ENCODE measurements around the gene TSPAN31. TPM values are rescaled to one million over a fixed set of nuclear protein-coding genes. Genes with fewer than 3 reads are reported as not detected.

Gene TSPAN31
- total RNA-seq, 1 donor from 2014 or later: 109 TPM

GRCh38 chr12:57783466-57783801, 38.6 kb downstream of the TSPAN31 start:
- no peak for FAIRE-seq
- H3K4me3 ChIP-seq (ENCODE audit: low read depth, low read length): peak overlapping the region; percentile 73
- TF ChIP-seq, protein P1, sequence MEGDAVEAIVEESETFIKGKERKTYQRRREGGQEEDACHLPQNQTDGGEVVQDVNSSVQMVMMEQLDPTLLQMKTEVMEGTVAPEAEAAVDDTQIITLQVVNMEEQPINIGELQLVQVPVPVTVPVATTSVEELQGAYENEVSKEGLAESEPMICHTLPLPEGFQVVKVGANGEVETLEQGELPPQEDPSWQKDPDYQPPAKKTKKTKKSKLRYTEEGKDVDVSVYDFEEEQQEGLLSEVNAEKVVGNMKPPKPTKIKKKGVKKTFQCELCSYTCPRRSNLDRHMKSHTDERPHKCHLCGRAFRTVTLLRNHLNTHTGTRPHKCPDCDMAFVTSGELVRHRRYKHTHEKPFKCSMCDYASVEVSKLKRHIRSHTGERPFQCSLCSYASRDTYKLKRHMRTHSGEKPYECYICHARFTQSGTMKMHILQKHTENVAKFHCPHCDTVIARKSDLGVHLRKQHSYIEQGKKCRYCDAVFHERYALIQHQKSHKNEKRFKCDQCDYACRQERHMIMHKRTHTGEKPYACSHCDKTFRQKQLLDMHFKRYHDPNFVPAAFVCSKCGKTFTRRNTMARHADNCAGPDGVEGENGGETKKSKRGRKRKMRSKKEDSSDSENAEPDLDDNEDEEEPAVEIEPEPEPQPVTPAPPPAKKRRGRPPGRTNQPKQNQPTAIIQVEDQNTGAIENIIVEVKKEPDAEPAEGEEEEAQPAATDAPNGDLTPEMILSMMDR (IDR thresholded peaks at IDR 0.05; ENCODE audit: insufficient read depth, low read length, severe bottlenecking): no peak

DNA sequence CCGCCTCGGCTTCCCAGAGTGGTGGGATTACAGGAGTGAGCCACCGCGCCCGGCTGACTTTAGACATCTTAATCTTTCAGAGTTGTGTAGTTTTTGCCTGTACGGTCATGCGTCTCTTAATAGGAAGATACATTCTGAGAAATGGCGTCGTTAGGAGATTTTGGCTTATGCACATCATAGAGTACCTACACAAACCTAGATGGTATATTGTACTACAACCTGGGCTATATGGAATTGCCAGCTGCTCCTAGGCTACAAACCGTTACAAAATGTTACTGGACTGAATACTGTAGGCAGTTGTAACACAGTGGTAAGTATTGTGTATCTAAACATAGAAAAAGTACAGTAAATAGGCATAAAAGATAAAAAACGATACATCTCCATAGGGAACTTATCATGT, 39.0 kb downstream of the TSPAN31 start:
- no peak for FAIRE-seq
- no peaks in the 10 kb centered on the region for H3K27me3 ChIP-seq (ENCODE audit: control insufficient read depth, insufficient read depth, low read length)
- H3K4me3 ChIP-seq (ENCODE audit: low read depth, low read length): no peak overlapping the region
- TF ChIP-seq, protein P1 (IDR thresholded peaks at IDR 0.05; ENCODE audit: insufficient read depth, low read length, severe bottlenecking): no peak
- H3K36me3 ChIP-seq (ENCODE audit: control insufficient read depth, insufficient read depth, low read length): peaks cover 11% of the 10 kb centered on the region
- DNase-seq (ENCODE audit: low read depth): no peak

More at GRCh38 chr12:57783466-57783801, 38.6 kb downstream of the TSPAN31 start:
- peaks cover 11% of the 10 kb centered on the region for H3K36me3 ChIP-seq (ENCODE audit: control insufficient read depth, insufficient read depth, low read length)
- DNase-seq (ENCODE audit: low read depth): no peak
- no peaks in the 10 kb centered on the region for H3K27me3 ChIP-seq (ENCODE audit: control insufficient read depth, insufficient read depth, low read length)

GRCh38 chr12:57793920-57794319, 49.1 kb downstream of the TSPAN31 start:
- no peak for FAIRE-seq
- peak; percentile 96 for DNase-seq (ENCODE audit: low read depth)
- peaks cover 7% of the 10 kb centered on the region for H3K36me3 ChIP-seq (ENCODE audit: control insufficient read depth, insufficient read depth, low read length)
- no peak overlapping the region for H3K4me3 ChIP-seq (ENCODE audit: low read depth, low read length)
- H3K27me3 ChIP-seq (ENCODE audit: control insufficient read depth, insufficient read depth, low read length): no peaks in the 10 kb centered on the region
- TF ChIP-seq, protein P1 (IDR thresholded peaks at IDR 0.05; ENCODE audit: insufficient read depth, low read length, severe bottlenecking): no peak

DNA sequence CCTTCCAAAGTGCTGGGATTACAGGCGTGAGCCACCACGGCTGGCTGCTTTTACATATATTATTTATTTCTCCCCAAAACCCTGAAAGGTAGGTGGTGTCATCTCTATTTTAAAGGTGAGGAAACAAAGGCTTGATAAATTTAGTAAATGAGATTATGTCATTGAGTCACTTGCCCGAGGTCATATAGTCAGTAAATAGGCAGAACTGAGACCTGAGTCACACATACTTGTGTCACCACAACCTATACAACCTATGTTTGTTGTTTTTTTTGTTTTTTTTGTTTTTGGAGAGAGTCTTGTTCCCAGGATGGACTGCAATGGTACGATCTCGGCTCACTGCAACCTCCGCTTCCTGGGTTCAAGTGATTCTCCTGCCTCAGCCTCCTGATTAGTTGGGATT, 50.5 kb downstream of the TSPAN31 start:
- TF ChIP-seq, protein P1 (IDR thresholded peaks at IDR 0.05; ENCODE audit: insufficient read depth, low read length, severe bottlenecking): no peak
- FAIRE-seq (no peak), DNase-seq (ENCODE audit: low read depth) (peak; percentile 95)
- peaks cover 7% of the 10 kb centered on the region for H3K36me3 ChIP-seq (ENCODE audit: control insufficient read depth, insufficient read depth, low read length)
- no peaks in the 10 kb centered on the region for H3K27me3 ChIP-seq (ENCODE audit: control insufficient read depth, insufficient read depth, low read length)
- H3K4me3 ChIP-seq (ENCODE audit: low read depth, low read length): no peak overlapping the region

GRCh38 chr12:57796996-57797395, 52.2 kb downstream of the TSPAN31 start:
- FAIRE-seq (no peak), DNase-seq (ENCODE audit: low read depth) (no peak)
- no peaks in the 10 kb centered on the region for H3K27me3 ChIP-seq (ENCODE audit: control insufficient read depth, insufficient read depth, low read length)
- H3K4me3 ChIP-seq (ENCODE audit: low read depth, low read length): no peak overlapping the region
- TF ChIP-seq, protein P1 (IDR thresholded peaks at IDR 0.05; ENCODE audit: insufficient read depth, low read length, severe bottlenecking): no peak
- H3K36me3 ChIP-seq (ENCODE audit: control insufficient read depth, insufficient read depth, low read length): peaks cover 7% of the 10 kb centered on the region

DNA sequence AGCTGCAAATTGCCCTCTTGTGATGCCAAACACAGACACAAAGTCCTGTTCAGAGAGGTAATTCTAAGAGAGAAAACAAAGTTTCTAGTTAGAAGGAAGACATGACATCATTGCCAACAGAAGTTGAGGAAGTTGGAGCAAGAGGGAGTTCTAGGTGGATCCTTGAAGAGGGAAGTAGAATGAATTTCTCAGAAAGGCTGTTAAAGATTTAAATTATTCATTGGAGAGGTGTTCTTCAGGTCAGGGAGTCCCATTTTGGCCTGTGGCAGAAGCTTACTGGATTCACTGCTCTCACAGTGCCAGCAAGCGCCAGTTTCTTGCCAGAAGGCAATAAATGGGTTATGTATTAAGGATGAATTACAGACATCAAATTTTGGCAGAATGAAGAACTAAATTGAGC, 53.1 kb downstream of the TSPAN31 start:
- DNase-seq (ENCODE audit: low read depth): no peak
- H3K36me3 ChIP-seq (ENCODE audit: control insufficient read depth, insufficient read depth, low read length): peaks cover 6% of the 10 kb centered on the region
- FAIRE-seq: no peak
- TF ChIP-seq, protein P1 (IDR thresholded peaks at IDR 0.05; ENCODE audit: insufficient read depth, low read length, severe bottlenecking): no peak
- H3K27me3 ChIP-seq (ENCODE audit: control insufficient read depth, insufficient read depth, low read length): no peaks in the 10 kb centered on the region
- H3K4me3 ChIP-seq (ENCODE audit: low read depth, low read length): no peak overlapping the region
